GM12873 (cell line): ENCODE results near the gene TSPAN10.

Source experiments
- CTCF ChIP-seq: IDR thresholded peaks from 2 replicates; pipeline ENCODE4 v1.5.1; 2012; ENCODE audit warnings: low read depth, mild to moderate bottlenecking, moderate library complexity, low read length, control low read depth; ENCODE audit not compliant: insufficient read depth; ENCODE audit errors: missing control alignments

Gene TSPAN10

GRCh38 chr17:81635973-81636504 is 957 bp upstream of the TSPAN10 start:
- TF ChIP-seq CTCF, result no peak

- TF ChIP-seq CTCF, result no peak
These were observed 1.7 kb downstream of the TSPAN10 start for GRCh38 chr17:81638683-81639082.

GRCh38 chr17:81640011-81640410 is 3.0 kb downstream of the TSPAN10 start:
- TF ChIP-seq CTCF, result no peak

- TF ChIP-seq CTCF, result no peak
These were observed 5.0 kb downstream of the TSPAN10 start for GRCh38 chr17:81641825-81642489.

- TF ChIP-seq CTCF, result no peak
These were observed 7.5 kb downstream of the TSPAN10 start for GRCh38 chr17:81644496-81644895.

GRCh38 chr17:81644976-81645952 is 8.3 kb downstream of the TSPAN10 start:
- TF ChIP-seq CTCF, result no peak

- TF ChIP-seq CTCF, result no peak
These were observed 10.0 kb downstream of the TSPAN10 start for GRCh38 chr17:81646869-81647600.
